PC-9 (cell line): ENCODE results near the gene SOCS6. TPM values are rescaled to one million over a fixed set of nuclear protein-coding genes. Genes with fewer than 3 reads are reported as not detected.
A peak's percentile ranks its signal among the peaks of the same experiment; 100 is the strongest.

ENCODE experiments used
- BruUV-seq: library from RNA; stranded (reverse); fragments of 400-500 nt; replicated peaks from 2 replicates; lab custom pipeline; 2021; lab: Mats Ljungman, UMichigan
- CTCF ChIA-PET: fragments of 300-600 bp; sonication (Branson Sonifier 250); formaldehyde crosslinking; loops from one replicate; lab custom pipeline; 2022; ENCODE audit warnings: antibody characterized with exemption; lab: Charles Lee
- POLR2A ChIA-PET: fragments of 300-600 bp; sonication (Branson Sonifier 250); formaldehyde crosslinking; loops from one replicate; lab custom pipeline; 2022; ENCODE audit warnings: antibody characterized with exemption; ENCODE audit not compliant: unreplicated experiment; lab: Charles Lee
- DNase-seq, 2 experiments: peaks; one replicate each; pipeline versions ENCODE4 v3.0.0 to v3.0.0-alpha.2; 2015 to 2022; ENCODE audit warnings: mixed read lengths in 1 of 2
- H2AFZ ChIP-seq: fragments of 200-600 bp; sonication (generic); 2 replicates; pipeline ENCODE4 v1.8.1; 2017; ENCODE audit warnings: antibody characterized with exemption
- H3F3A ChIP-seq: fragments of 200-600 bp; sonication (generic); 2 replicates; pipeline ENCODE4 v1.8.1; 2017; ENCODE audit warnings: antibody characterized with exemption, mild to moderate bottlenecking, low read depth; ENCODE audit not compliant: insufficient read depth
- H3K27ac ChIP-seq: fragments of 200-600 bp; sonication (generic); 2 replicates; pipeline ENCODE4 v1.6.1; 2016; ENCODE audit warnings: mixed run types
- H3K27me3 ChIP-seq: fragments of 200-600 bp; sonication (generic); 2 replicates; pipeline ENCODE4 v1.6.1; 2016; ENCODE audit warnings: low read depth, mixed run types; ENCODE audit not compliant: insufficient read depth
- H3K36me3 ChIP-seq: fragments of 200-600 bp; sonication (generic); 2 replicates; pipeline ENCODE4 v1.6.1; 2016; ENCODE audit warnings: low read depth, mixed run types
- H3K4me1 ChIP-seq: fragments of 200-600 bp; sonication (generic); replicated peaks from 2 replicates; pipeline ENCODE4 v1.6.1; 2016; ENCODE audit warnings: mixed run types; ENCODE audit not compliant: insufficient read depth
- H3K4me2 ChIP-seq: fragments of 200-600 bp; sonication (generic); 2 replicates; pipeline ENCODE4 v1.6.1; 2017; ENCODE audit warnings: mixed run types
- H3K4me3 ChIP-seq: fragments of 200-600 bp; sonication (generic); 2 replicates; pipeline ENCODE4 v1.6.1; 2016; ENCODE audit warnings: mixed run types
- H3K79me2 ChIP-seq: fragments of 200-600 bp; sonication (generic); 2 replicates; pipeline ENCODE4 v1.6.1; 2017; ENCODE audit warnings: low read depth, mixed run types
- H3K9me2 ChIP-seq: fragments of 200-600 bp; sonication (generic); 2 replicates; pipeline ENCODE4 v1.8.1; 2017; ENCODE audit warnings: mild to moderate bottlenecking; ENCODE audit not compliant: insufficient read depth
- H3K9me3 ChIP-seq: fragments of 200-600 bp; sonication (generic); 2 replicates; pipeline ENCODE4 v1.8.1; 2016; ENCODE audit warnings: low read depth; ENCODE audit not compliant: insufficient read depth
- H4K20me1 ChIP-seq: fragments of 200-600 bp; sonication (generic); 2 replicates; pipeline ENCODE4 v1.8.1; 2017; ENCODE audit not compliant: insufficient read depth
- CTCF ChIP-seq: fragments of 200-600 bp; sonication (generic); conservative IDR thresholded peaks from 2 replicates; pipeline ENCODE4 v1.6.1; 2017; ENCODE audit warnings: mixed run types, antibody characterized with exemption, mild to moderate bottlenecking, moderate library complexity
- EZH2 ChIP-seq: fragments of 200-600 bp; sonication (generic); IDR thresholded peaks from 2 replicates; pipeline ENCODE4 v1.8.0; 2017; ENCODE audit warnings: antibody characterized with exemption, low read depth
- intact Hi-C: fragments of 100-400 bp; cut with micrococcal nuclease; formaldehyde crosslinking; loops from one replicate; pipeline ENCODE4 v1.10.0; 2022; ENCODE audit not compliant: unreplicated experiment
- total RNA-seq: library from RNA; stranded (reverse); gene quantifications from 2 replicates; pipeline ENCODE4 v1.2.3, GENCODE V29; 2021

SOCS6 gene
- total RNA-seq, 1 experiment from 2014 or later: 21.0 TPM

GRCh38 chr18:70328169-70328568, 39.3 kb downstream of the SOCS6 start:
- no TSS peak for BruUV-seq
- peaks cover 12% of the 10 kb centered on the region for H3K4me1 ChIP-seq
- no peak for TF ChIP-seq EZH2
- no peak for TF ChIP-seq CTCF
- no peak overlapping the region for H3K4me2 ChIP-seq
- no peak for DNase-seq
- H4K20me1 ChIP-seq: no peaks in the 10 kb centered on the region
- H3K4me3 ChIP-seq: no peak overlapping the region
- no peaks in the 10 kb centered on the region for H3K27me3 ChIP-seq
- no peaks in the 10 kb centered on the region for H3K9me3 ChIP-seq
- peaks cover 45% of the 10 kb centered on the region for H3K36me3 ChIP-seq
- peaks cover 16% of the 10 kb centered on the region; the same call in 1 of the 2 replicates for H3F3A ChIP-seq
- H3K27ac ChIP-seq: no peak overlapping the region
- intact Hi-C loops: no loop called here
- POLR2A ChIA-PET: no interaction called here
- peaks cover 52% of the 10 kb centered on the region for H3K79me2 ChIP-seq
- no peak overlapping the region for H2AFZ ChIP-seq
- CTCF ChIA-PET: no interaction called here
- H3K9me2 ChIP-seq: no peaks in the 10 kb centered on the region

- Histone ChIP-seq H3K27me3 (no peaks in the 10 kb centered on the region), H3K79me2 (peaks cover 44% of the 10 kb centered on the region), H4K20me1 (no peaks in the 10 kb centered on the region), H3K36me3 (peaks cover 46% of the 10 kb centered on the region), H2AFZ (no peak overlapping the region), H3K9me2 (no peaks in the 10 kb centered on the region), H3K4me3 (no peak overlapping the region), H3K4me1 (peaks cover 20% of the 10 kb centered on the region), H3F3A (peaks cover 21% of the 10 kb centered on the region; the same call in 1 of the 2 replicates), H3K9me3 (no peaks in the 10 kb centered on the region; the same call in 1 of the 2 replicates), H3K4me2 (no peak overlapping the region), H3K27ac (no peak overlapping the region)
- TF ChIP-seq CTCF (no peak), EZH2 (no peak)
- BruUV-seq: no TSS peak
- ChIA-PET POLR2A (no interaction called here), CTCF (no interaction called here)
- intact Hi-C loops: no loop called here
- DNase-seq: no peak
Observed at GRCh38 chr18:70329071-70329470, 40.2 kb downstream of the SOCS6 start.

GRCh38 chr18:70330887-70331286, 42.0 kb downstream of the SOCS6 start:
- H3K79me2 ChIP-seq: peaks cover 28% of the 10 kb centered on the region
- CTCF ChIA-PET: no interaction called here

More at GRCh38 chr18:70330887-70331286, 42.0 kb downstream of the SOCS6 start:
- Histone ChIP-seq H3K36me3 (peaks cover 48% of the 10 kb centered on the region), H3K27ac (0 out of 2 replicates have a peak overlapping the region, but pooled peaks have one; percentile 6), H3F3A (peaks cover 24% of the 10 kb centered on the region; the same call in 1 of the 2 replicates), H4K20me1 (no peaks in the 10 kb centered on the region), H3K4me1 (peaks cover 26% of the 10 kb centered on the region), H3K4me2 (no peak overlapping the region), H3K9me3 (peaks cover 16% of the 10 kb centered on the region; the same call in 1 of the 2 replicates), H3K27me3 (no peaks in the 10 kb centered on the region), H3K4me3 (no peak overlapping the region), H2AFZ (no peak overlapping the region), H3K9me2 (no peaks in the 10 kb centered on the region)
- TF ChIP-seq EZH2: no peak
- no peak for TF ChIP-seq CTCF
- no peak for DNase-seq
- BruUV-seq: no TSS peak
- POLR2A ChIA-PET: no interaction called here
- intact Hi-C loops: no loop called here
